Measurements from ENCODE around the gene ZNF516. TPM values are rescaled to one million over a fixed set of nuclear protein-coding genes. Genes with fewer than 3 reads are reported as not detected.

ZNF516 gene
- total RNA-seq, 6 experiments from 2014 or later, result 10.2 to 16.0 (median 13.7) TPM

DNA sequence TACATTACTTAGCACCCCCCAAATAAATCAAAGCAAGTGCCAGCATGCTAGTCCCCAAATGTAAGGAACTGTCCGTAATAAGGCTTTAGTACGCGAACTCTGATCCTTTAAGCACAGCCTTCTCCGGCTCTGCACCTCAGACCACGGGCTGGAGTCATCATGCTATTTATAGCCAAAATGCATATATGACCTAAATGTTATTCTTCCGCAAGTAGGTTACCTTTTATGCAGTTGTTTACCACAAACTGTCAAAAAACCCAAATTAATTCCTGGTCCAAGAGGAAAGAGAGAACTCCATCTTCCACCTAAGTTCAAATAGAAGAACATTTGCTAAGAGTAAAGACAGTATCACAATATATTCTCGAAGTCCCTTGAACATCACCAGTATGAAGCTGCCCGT lies 42.7 kb downstream of the ZNF516 start:
- intact Hi-C loops (cut with DNase I), result no loop called here
- no peak for DNase-seq
- TF ChIP-seq, protein P1, sequence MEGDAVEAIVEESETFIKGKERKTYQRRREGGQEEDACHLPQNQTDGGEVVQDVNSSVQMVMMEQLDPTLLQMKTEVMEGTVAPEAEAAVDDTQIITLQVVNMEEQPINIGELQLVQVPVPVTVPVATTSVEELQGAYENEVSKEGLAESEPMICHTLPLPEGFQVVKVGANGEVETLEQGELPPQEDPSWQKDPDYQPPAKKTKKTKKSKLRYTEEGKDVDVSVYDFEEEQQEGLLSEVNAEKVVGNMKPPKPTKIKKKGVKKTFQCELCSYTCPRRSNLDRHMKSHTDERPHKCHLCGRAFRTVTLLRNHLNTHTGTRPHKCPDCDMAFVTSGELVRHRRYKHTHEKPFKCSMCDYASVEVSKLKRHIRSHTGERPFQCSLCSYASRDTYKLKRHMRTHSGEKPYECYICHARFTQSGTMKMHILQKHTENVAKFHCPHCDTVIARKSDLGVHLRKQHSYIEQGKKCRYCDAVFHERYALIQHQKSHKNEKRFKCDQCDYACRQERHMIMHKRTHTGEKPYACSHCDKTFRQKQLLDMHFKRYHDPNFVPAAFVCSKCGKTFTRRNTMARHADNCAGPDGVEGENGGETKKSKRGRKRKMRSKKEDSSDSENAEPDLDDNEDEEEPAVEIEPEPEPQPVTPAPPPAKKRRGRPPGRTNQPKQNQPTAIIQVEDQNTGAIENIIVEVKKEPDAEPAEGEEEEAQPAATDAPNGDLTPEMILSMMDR (IDR thresholded peaks at IDR 0.05), result no peak
- no peak for TF ChIP-seq POLR2A (IDR thresholded peaks at IDR 0.05)
- 74% methylated on average over 8 of the region's 8 CpGs for WGBS (ENCODE audit: insufficient coverage, low coverage, low lambda C conversion rate, missing lambda C conversion rate)
- Histone ChIP-seq H3K9me3 (no peaks in the 10 kb centered on the region), H3K27ac (no peak overlapping the region), H3K36me3 (no peaks in the 10 kb centered on the region), H3K27me3 (no peaks in the 10 kb centered on the region), H3K4me3 (no peak overlapping the region), H3K4me1 (peaks cover 0 to 30% (median 5%) of the 10 kb centered on the region in 4 donors)
- ATAC-seq, result no peak

DNA sequence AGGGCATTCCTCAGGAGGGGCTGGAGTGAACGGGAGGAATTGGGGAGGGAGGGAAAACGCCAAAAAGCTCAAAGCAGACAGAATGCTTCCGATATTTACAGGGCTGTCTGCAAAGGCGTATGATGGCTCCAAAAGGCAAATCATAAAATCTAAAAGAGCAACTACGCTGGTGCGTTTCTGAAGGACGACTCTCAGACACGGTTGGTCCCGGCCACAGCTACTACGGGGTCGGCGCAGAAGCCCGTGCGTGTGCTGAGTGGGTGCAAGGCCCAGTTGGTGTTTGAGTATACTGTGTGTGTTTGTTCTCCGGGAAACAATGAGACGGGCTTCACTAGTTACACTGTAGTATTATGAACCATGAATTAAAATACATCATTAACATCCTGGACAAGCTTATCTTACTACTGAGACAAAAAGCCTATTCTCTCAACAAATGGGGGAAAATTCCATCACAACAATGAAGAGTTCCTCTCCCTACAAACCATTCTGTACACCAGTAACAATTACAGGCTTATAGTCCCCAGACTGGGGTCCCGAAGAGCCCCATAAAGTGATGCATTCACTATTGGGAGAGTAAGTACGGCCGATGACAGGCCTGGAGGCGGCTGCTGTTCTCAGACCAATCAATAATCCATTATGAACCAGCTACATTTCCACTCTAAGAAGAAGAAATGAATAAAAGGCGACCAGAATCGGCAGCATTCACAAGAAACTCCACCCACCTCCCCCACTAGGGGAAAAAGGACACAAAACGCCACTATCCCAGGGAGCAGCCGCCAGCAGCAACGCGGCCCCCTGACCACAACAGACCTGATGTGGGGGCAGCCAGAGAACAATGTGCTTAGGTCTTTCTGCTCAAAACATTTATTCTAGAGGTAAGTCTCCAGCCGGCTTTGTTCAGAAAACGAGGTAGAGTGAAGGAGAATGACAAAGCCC lies 43.4 kb downstream of the ZNF516 start:
- peak; percentile 15 to 45 (median 38) for ATAC-seq

DNA sequence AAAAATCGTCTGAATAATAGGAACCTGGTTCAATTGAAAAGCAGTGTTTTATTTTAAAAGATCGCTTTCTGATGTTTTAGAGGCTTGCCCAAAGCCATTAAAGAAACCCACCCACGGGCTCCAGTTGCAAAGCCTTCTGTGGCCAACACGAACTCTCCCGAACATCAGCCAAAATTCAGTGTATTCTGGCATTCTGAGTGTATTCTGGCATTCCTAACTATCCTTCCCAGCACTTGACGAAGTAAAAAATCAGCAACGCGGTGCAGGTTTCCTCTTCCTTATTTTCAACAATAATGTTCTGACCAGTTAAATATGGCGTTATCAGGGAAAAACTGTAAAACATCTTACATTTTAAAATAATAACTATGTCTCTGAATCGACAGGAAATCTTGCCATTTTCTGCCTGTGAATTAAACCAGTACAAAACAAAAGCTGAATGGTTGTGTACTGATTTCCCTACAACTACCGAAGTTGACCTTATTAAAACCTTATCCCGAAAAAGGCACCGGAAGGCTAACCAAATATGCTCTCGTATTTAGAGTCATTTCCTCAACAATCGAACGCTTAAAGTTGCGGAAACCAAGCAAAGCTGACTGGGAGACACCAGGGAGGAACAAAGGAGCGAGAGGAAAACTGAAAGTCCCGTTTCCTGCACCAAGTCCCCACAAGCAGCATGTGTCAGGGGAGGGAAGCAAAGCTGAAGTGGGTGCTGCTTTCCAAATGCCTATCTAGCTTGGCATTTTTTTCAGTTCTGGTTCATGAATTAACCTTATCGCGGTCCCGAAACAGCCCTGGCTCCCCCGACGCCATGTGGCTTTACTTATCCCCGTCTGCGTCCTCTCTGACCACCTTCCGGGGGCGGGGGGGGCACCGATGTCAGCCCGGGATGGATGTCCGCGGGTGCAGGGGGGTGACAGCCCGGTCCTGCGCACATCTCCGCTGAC lies 44.3 kb downstream of the ZNF516 start:
- intact Hi-C loops (cut with DNase I), result no loop called here
- Histone ChIP-seq H3K27ac (peak overlapping the region; percentile 66 to 70 (median 69)), H3K36me3 (no peaks in the 10 kb centered on the region), H3K9me3 (no peaks in the 10 kb centered on the region), H3K4me1 (peaks cover 0 to 47% (median 10%) of the 10 kb centered on the region in 4 donors), H3K27me3 (no peaks in the 10 kb centered on the region), H3K4me3 (peak overlapping the region; percentile 27 to 57 (median 56))
- no peak for TF ChIP-seq POLR2A (IDR thresholded peaks at IDR 0.05)
- TF ChIP-seq, protein P1 (IDR thresholded peaks at IDR 0.05), result no peak
- DNase-seq (peak in 1 of 3 donors; percentile 59), ATAC-seq (peak; percentile 72 to 82 (median 76))
- WGBS (ENCODE audit: insufficient coverage, low coverage, low lambda C conversion rate, missing lambda C conversion rate), result 4% methylated on average over 32 of the region's 35 CpGs

More for the DNA sequence above, 43.4 kb downstream of the ZNF516 start:
- Histone ChIP-seq H3K4me3 (peak overlapping the region; percentile 27 to 57 (median 56)), H3K4me1 (peaks cover 0 to 37% (median 6%) of the 10 kb centered on the region in 4 donors), H3K36me3 (no peaks in the 10 kb centered on the region), H3K9me3 (no peaks in the 10 kb centered on the region), H3K27ac (peak overlapping the region; percentile 66 to 70 (median 69)), H3K27me3 (no peaks in the 10 kb centered on the region)
- intact Hi-C loops (cut with DNase I), result no loop called here
- DNase-seq, result no peak
- 25% methylated on average over 24 of the region's 28 CpGs for WGBS (ENCODE audit: insufficient coverage, low coverage, low lambda C conversion rate, missing lambda C conversion rate)
- TF ChIP-seq, protein P1 (IDR thresholded peaks at IDR 0.05), result no peak
- TF ChIP-seq POLR2A (IDR thresholded peaks at IDR 0.05), result no peak

DNA sequence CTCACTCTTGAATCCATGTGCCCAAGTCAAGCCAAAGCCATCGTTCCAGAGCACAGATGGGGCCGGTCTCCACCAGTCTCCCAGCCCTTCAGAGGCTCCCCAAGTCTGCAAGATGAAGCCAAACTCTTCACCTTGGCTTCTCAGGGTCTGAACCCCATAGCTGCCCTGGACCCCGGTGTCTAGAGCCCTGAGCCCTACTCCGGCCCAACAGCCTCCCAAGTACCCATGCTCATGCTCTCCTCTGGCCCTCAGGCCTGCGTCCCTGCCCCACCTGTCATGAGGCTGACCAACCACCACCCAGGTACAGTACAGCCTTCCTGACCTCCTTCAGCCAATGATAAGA lies 46.0 kb downstream of the ZNF516 start:
- 82% methylated on average over 3 of the region's 5 CpGs for WGBS (ENCODE audit: insufficient coverage, low coverage, low lambda C conversion rate, missing lambda C conversion rate)
- Histone ChIP-seq H3K4me3 (no peak overlapping the region), H3K27ac (no peak overlapping the region), H3K4me1 (peaks cover 0 to 58% (median 13%) of the 10 kb centered on the region in 4 donors), H3K9me3 (no peaks in the 10 kb centered on the region), H3K27me3 (no peaks in the 10 kb centered on the region), H3K36me3 (no peaks in the 10 kb centered on the region)
- no peak for TF ChIP-seq POLR2A (IDR thresholded peaks at IDR 0.05)
- TF ChIP-seq, protein P1 (IDR thresholded peaks at IDR 0.05), result no peak
- intact Hi-C loops (cut with DNase I), result no loop called here
- no peak for ATAC-seq
- no peak for DNase-seq
